HG03066 (cell line): ENCODE results near the gene TMEM167B.
"Not testable (repeated sequence)": the region's sequence is repeated elsewhere in the genome, so short reads cannot be mapped to it uniquely, and the experiment has no call there.

Experiments used
- ATAC-seq: cut with Tn5 transposase; IDR thresholded peaks from one replicate; pipeline ENCODE4 v1.9.1; 2021; ENCODE audit warnings: low read depth; ENCODE audit not compliant: unreplicated experiment

Gene TMEM167B

GRCh38 chr1:109112652-109113285 is 22.2 kb downstream of the TMEM167B start:
- peak; percentile 68 for ATAC-seq

- no peak for ATAC-seq
These were observed 23.2 kb downstream of the TMEM167B start, which contains the start of gene ELAPOR1 for GRCh38 chr1:109113590-109114341. Gene ELAPOR1 (plus strand): TSS chr1:109114115. CDS start chr1:109114184, 69 bp downstream.

- ATAC-seq, result no peak
These were observed 23.7 kb downstream of the TMEM167B start for GRCh38 chr1:109114342-109114674.

- no peak for ATAC-seq
These were observed 25.1 kb downstream of the TMEM167B start for GRCh38 chr1:109115685-109116084.

- no peak for ATAC-seq
These were observed 25.7 kb downstream of the TMEM167B start for GRCh38 chr1:109116286-109116685.

- no peak for ATAC-seq
These were observed 27.5 kb downstream of the TMEM167B start for GRCh38 chr1:109118089-109118488.

GRCh38 chr1:109120356-109120755 is 29.8 kb downstream of the TMEM167B start:
- no peak for ATAC-seq

GRCh38 chr1:109131059-109131458 is 40.5 kb downstream of the TMEM167B start:
- ATAC-seq, result no peak

- ATAC-seq, result no peak
These were observed 41.2 kb downstream of the TMEM167B start for GRCh38 chr1:109131800-109132199.

- ATAC-seq, result no peak
These were observed 42.6 kb downstream of the TMEM167B start for GRCh38 chr1:109133002-109133706.

GRCh38 chr1:109133815-109134214 is 43.3 kb downstream of the TMEM167B start:
- no peak for ATAC-seq

GRCh38 chr1:109134423-109134822 is 43.9 kb downstream of the TMEM167B start:
- no peak for ATAC-seq

GRCh38 chr1:109135940-109136339 is 45.4 kb downstream of the TMEM167B start:
- no peak for ATAC-seq

- no peak for ATAC-seq
These were observed 46.2 kb downstream of the TMEM167B start for GRCh38 chr1:109136766-109137165.

- no peak for ATAC-seq
These were observed 47.4 kb downstream of the TMEM167B start for GRCh38 chr1:109137958-109138357.

- ATAC-seq, result no peak
These were observed 47.8 kb downstream of the TMEM167B start for GRCh38 chr1:109138358-109138757.

- ATAC-seq, result no peak
These were observed 49.8 kb downstream of the TMEM167B start for GRCh38 chr1:109140392-109140791.

GRCh38 chr1:109142260-109142659 is 51.7 kb downstream of the TMEM167B start:
- no peak for ATAC-seq

- not testable (repeated sequence) for ATAC-seq
These were observed 52.2 kb downstream of the TMEM167B start for GRCh38 chr1:109142725-109143124.
